ENCODE results near the gene ZNF431.
"Not testable (repeated sequence)": the region's sequence is repeated elsewhere in the genome, so short reads cannot be mapped to it uniquely, and the experiment has no call there.

ZNF431 gene

DNA sequence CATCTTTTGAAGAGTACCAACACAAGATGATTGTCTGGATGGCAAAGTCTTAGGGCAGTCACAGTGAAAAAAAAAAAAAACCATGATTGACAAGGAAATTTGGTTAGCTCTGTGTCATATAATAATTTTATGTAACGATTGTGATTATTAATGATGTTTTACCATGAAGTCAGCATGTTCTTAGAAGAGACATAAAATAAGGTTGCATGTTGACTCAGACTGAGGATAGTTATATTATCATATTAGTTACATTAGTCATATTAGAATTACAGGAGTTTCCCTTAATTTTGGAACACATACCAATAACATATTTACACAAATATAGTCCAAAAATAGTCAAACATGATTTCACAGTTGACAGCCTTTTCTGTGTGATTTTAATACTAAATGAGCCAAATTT, 5.7 kb downstream of the ZNF431 start:
- DNase-seq: no peak

DNA sequence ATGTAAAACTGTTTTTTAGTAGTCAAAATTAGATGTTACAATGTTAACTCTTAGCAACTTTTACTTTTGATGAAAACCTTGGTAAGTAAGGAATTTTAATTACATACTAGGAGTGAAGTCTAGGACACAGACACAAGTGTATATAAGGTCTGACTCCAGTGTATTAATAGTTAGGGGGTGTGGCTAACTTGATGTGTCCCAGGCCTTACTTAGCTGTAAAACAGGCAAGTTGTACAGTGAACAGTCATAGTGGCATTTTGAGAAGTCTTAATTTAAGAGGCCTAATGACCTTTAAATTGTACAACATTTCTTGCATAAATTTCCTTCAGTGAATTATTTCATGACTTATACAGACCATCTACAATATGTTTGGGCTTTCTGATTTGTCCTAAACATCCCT, 6.8 kb downstream of the ZNF431 start:
- DNase-seq: no peak

DNA sequence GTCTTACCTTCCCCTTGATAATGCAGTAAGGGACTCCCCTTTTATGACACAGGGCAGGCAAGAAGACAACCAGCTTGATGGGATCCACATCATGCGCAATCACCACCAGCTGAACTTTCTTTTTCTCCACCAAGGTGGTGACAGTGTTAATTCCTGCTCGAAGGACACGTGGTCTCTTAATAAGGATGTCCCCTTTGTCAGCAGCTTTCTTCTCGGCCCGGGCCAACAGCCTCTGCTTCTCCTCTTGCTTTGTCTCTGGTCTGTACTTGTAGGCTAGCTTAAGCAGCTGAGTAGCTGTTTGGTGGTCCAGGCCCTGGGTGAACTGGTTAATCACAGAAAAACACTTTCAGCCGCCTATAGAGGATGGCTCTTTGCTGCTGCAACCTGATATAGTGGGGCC, 8.0 kb downstream of the ZNF431 start:
- no peak for DNase-seq

DNA sequence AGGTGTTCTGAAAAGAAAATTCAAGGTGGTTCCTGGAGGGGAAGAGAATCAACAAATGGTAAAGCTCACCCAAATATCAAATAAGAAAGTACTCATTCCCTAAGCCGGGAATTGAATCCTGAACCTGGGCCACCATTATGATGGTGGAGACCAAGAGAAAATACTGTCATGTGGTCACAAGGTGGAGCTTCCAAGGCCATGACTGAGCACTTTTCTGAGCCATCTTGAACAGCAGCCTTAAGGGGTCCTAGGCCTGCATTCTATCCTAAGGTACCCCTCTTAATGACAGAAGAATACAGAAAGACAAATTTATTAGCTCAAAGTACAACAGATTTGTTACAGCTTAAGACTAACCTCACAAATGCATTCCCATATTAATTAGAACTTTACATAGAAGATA, 9.6 kb downstream of the ZNF431 start:
- DNase-seq: no peak

DNA sequence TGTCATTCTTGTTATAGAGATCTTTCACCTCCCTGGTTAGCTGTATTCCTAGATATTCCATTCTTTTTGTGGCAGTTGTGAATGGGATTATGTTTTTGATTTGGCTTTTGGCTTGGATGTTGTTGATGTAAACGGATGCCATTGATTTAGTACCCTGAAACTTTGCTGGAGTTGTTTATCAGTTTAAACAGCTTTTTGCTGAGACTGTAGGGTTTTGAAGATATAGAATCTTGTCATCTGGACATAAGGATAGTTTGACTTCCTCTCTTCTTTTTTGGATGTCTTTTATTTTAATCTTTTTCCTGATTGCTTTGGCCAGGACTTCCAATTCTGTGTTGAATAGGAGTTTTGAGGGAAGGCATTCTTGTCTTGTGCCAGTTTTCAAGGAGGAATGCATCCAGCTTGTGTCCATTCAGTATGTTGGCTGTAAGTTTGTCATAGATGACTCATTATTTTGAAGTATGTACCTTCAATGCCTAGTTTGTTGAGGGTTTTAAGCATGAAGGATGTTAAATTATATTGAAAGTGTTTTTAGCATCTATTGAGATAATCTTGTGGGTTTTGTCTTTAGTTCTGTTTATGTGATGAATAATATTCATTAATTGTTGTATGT, 16.8 kb downstream of the ZNF431 start:
- DNase-seq: peak; percentile 58

DNA sequence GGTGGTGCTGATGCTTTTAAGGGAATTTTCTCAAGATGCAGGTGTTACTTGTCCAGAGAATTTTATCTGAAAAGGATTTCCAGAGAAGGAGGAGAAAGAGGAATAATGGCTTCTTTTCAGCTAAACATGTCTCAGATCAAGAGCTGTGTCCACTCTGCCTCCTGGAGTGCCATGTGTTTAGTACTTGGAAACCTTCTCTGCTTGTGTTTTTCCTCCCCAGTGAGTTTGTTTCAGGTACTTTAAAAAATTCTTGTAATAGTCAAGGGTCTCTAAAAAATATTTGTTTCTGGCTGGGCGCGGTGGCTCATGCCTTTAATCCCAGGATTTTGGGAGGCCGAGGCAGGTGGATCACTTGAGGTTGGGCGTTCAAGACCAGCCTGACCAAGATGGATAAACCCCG, 22.7 kb downstream of the ZNF431 start:
- DNase-seq: no peak

DNA sequence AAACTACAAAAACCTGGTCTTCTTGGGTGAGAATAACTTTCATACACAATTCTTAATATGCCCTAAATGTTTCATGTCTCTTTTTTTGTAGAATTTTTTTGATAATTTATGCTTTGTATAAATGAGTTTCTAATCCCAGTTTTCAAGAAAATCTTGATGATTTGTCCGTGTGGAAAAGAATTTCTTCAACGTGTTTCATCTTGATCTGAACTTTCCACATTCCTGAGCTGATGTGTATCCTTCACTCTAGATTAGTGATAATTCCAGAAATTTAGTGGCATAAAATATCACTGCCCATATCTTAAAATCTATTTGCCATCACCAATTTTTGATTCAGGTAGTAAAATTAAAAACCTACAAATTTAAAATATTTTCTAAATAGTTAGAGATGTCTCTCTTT, 24.6 kb downstream of the ZNF431 start:
- no peak for DNase-seq

DNA sequence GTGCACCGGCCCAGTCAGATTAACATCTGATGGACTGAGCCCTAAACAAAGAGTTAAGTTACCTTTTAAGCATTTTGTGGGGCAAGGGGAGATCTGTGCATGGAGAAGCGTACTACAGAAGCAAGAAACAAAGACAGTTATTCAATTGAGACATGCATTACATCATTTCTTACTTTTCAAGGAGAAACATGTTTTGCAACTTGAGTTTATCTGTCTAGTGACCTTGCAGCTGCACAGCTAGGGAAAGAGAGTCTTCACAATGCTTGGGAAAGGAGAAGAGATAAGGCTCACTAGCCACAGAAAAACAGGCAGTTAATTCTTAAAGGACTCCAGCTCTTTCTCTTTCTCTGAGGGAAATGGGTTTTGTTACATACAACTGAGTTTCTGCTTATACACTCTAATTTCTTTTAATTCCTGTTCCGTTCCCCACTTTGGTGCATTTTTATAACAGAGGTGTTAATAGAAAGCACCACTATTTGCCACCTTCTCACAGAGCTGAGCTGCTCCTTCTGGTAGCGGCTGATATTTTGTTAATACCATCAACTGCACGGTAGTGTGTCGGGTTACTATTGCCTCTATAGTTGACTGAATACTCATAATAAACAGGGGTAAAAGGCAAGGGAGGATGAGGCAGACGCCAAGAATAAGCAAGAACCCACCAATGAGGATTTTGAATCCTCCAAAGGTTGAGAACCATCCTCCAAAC, 55.9 kb downstream of the ZNF431 start:
- no peak for DNase-seq

DNA sequence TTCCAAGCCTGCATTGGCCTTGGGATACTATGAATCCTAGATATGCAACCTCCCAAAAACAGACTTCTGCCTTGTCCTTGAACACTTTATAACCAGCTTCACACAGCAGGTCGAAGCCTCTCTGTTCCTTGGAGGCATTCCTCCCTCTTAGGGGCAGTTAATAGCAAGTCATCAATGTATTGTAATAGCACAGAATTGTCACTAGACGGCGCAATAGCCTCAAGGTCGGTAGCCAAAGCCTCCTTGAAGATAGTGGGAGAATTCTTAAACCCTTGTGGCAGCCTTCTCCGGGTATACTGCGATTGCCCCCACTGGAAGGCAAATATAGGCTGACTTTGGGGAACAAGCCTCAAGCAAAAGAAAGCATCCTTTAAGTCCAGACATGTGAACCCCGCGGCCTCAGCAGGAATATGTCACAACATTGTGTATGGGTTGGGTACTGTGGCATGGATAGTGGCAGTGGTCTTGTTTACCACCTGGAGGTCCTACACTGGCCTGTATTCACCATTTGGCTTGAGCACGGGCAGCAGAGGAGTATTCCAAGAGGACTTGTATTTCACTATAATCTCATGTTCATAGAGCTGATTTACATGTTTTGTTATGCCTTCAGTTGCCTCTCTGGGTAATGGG, 61.1 kb downstream of the ZNF431 start:
- peak; percentile 25 for DNase-seq

DNA sequence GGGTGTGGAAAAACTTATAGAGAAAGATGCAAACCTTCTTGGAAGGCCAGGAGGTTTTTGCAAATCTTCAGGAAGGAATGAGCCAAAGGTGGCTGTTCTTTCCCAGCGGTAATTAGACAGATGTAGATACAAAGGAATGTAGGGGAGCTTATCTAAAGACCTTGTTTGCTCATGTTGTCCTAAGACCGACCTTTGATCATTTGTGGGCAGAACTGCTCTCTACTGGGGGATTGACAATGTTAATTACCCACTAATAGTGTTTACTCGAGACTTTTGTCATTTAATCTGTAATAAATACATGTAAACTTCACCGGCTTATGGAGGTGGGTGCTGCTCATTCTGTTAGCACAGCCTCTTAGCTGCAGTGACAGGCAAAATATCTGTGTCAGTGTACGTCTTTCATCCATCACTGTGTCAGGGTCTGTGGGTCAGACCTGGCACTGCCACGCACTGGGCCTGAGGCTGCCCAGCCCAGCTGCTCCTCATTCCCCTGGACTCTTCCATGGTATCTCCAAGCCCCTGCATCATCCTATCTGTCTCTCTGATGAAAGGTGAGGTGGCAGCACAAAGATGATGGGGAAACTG, 68.3 kb downstream of the ZNF431 start:
- no peak for DNase-seq

DNA sequence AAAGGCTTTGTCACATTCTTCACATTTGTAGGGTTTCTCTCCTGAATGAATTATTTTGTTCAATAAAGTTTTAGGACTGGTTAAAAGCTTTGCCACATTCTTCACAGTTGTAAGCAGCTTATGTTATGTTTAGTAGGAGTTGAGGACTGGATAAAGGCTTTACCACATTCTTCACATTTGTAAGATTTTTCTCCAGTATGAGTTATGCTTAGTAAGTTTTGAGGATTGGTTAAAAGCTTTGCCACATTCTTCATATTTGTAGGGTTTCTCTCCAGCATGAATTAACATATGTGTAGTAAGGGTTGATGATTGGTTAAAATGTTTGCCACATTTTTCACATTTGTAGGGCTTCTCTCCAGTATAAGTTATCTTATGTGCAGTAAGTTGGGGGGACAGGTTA, 79.9 kb downstream of the ZNF431 start:
- DNase-seq: peak; percentile 68

DNA sequence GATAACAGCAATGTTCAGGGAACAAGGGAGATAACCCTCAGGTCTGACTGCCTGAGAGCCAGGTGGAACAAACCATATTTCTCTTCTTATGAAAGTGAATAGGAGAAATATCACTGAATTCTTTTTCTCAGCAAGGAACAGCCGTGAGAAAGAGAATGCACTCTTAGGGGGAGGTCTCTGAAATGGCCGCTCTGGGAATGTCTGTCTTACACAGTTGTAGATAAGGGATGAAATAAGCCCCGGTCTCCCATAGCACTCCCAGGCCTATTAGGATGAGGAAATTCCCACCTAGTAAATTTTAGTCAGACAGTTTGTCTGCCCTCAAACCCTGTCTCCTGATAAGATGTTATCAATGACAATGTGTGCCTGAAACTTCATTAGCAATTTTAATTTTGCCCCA, 88.1 kb downstream of the ZNF431 start:
- not testable (repeated sequence) for DNase-seq

DNA sequence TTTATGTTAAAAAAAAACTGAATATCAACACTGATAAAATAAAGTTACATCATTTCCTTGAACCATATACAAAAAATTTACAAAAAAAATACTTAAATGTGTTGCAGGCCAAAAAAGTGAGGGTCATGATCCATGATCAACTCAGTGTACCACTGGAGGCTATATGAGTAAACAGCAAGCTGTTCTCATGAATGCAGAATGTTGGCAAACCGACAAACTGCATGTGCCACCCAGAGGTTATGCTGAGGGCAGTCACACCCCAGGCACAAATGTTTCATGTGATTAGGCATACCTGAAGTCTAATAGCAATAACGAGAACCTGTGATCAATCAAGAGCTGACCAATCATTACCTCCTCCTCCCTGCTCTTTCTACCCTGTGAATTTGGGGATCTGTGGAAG, 91.9 kb downstream of the ZNF431 start:
- DNase-seq: no peak

DNA sequence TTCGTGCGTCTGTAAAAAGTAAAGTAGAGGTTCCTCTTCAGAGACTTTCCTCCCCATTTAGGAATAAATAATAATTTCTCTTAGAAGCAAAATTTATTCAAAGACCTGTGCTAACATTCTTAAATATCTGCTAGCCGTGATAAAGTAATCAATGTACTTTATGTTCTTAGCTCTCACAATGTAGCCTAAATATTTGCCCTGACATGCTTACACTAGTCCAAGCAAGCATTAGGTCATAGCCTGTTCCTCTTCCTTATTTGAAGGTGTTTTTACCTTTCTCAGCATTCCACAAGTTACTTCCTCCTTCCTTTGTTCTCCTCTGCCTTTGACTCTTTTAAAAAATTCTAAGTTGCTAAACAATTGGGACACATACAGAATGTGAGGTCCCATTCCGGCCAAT, 94.9 kb downstream of the ZNF431 start:
- not testable (repeated sequence) for DNase-seq

DNA sequence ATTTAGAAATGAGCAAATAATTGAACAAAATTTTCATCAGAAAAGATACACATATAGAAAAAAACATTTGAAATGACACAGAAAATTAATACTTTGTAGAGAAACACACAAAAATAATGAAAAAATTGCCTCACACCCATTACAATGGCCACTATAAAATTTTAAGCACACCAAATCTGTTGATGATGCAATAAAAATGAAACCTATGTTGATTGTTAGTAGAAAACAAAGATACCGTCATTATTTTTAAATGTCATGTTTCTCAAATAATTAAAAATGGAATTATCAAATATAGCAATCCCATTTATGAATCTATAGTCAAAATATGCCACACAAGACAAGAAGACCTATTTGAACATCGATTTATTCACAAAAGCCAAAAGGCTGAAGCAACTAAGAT, 96.8 kb downstream of the ZNF431 start:
- DNase-seq: no peak

All from fibroblast of skin of back (primary cell).